Esophagus mucosa (tissue), 1 donor: Measurements from ENCODE around the gene ONECUT1. TPM values are rescaled to one million over a fixed set of nuclear protein-coding genes. Genes with fewer than 3 reads are reported as not detected.

Source experiments
- ATAC-seq: fragments of 200-7000 bp; cut with Tn5 transposase; one replicate; pipeline ENCODE4 v1.9.1; 2020
- total RNA-seq: library from RNA; stranded (reverse); gene quantifications from one replicate; pipeline ENCODE4 v1.2.4, GENCODE V29; 2023
- donor health status: DM: yes; HTN: yes; CAD: no.

ONECUT1 gene
- total RNA-seq, 1 donor from 2014 or later: not detected

GRCh38 chr15:52731732-52732470 is 58.2 kb downstream of the ONECUT1 start:
- ATAC-seq: no peak

- ATAC-seq: peak; percentile 9
Measured at GRCh38 chr15:52731004-52731403, 59.1 kb downstream of the ONECUT1 start.

- ATAC-seq: no peak
Measured at GRCh38 chr15:52730594-52730993, 59.5 kb downstream of the ONECUT1 start.

- ATAC-seq: peak; percentile 86
Measured at GRCh38 chr15:52730173-52730572, 60.0 kb downstream of the ONECUT1 start.

- peak; percentile 49 for ATAC-seq
Measured at GRCh38 chr15:52728899-52729298, 61.2 kb downstream of the ONECUT1 start.

GRCh38 chr15:52727815-52728214 is 62.3 kb downstream of the ONECUT1 start:
- no peak for ATAC-seq

GRCh38 chr15:52726195-52726594 is 63.9 kb downstream of the ONECUT1 start:
- ATAC-seq: no peak

GRCh38 chr15:52718551-52718950 is 71.6 kb downstream of the ONECUT1 start:
- ATAC-seq: no peak

GRCh38 chr15:52717924-52718323 is 72.2 kb downstream of the ONECUT1 start:
- ATAC-seq: no peak

- no peak for ATAC-seq
Measured at GRCh38 chr15:52717481-52717880, 72.7 kb downstream of the ONECUT1 start.

- no peak for ATAC-seq
Measured at GRCh38 chr15:52716536-52716935, 73.6 kb downstream of the ONECUT1 start.

GRCh38 chr15:52715411-52715810 is 74.7 kb downstream of the ONECUT1 start:
- no peak for ATAC-seq

GRCh38 chr15:52714968-52715367 is 75.2 kb downstream of the ONECUT1 start:
- no peak for ATAC-seq

GRCh38 chr15:52710708-52711389 is 79.3 kb downstream of the ONECUT1 start:
- ATAC-seq: no peak

GRCh38 chr15:52710050-52710707 is 80.0 kb downstream of the ONECUT1 start:
- ATAC-seq: peak; percentile 95

GRCh38 chr15:52709187-52709981 is 80.8 kb downstream of the ONECUT1 start:
- peak; percentile 94 for ATAC-seq

Other genes with a start within 250 kb of the ONECUT1 start
- gene ARPP19, start 221.3 kb downstream of the ONECUT1 start, total RNA-seq: 114 TPM
- 44.1 TPM for gene ATOSA, start 110.9 kb downstream of the ONECUT1 start, total RNA-seq